ENCODE data around the gene RNF17. TPM values are rescaled to one million over a fixed set of nuclear protein-coding genes. Genes with fewer than 3 reads are reported as not detected.

The RNF17 gene
- total RNA-seq, 2 experiments from 2014 or later = 0.25 to 0.28 TPM

GRCh38 chr13:24921003-24921402 is 157.0 kb downstream of the RNF17 start:
- Histone ChIP-seq H3K36me3 (ENCODE audit: insufficient read depth, low read length) (no peaks in the 10 kb centered on the region), H3K4me3 (ENCODE audit: low read length) (no peak overlapping the region), H3K9me3 (ENCODE audit: control insufficient read depth in 1 of 2, insufficient read depth in 1 of 2, low read length in 2 of 2) (no peaks in the 10 kb centered on the region), H3K4me1 (ENCODE audit: insufficient read depth, low read length) (peaks cover 5% of the 10 kb centered on the region), H3K27ac (ENCODE audit: low read depth in 1 of 2, low read length in 2 of 2) (no peak overlapping the region), H3K27me3 (ENCODE audit: control insufficient read depth in 1 of 2, insufficient read depth in 2 of 2, low read length in 2 of 2) (no peaks in the 10 kb centered on the region)
- ATAC-seq (ENCODE audit: poor library complexity) = no peak
- ChIA-PET CTCF (no interaction called here), POLR2A (no interaction called here)
- H3K4me1 Mint-ChIP-seq (ENCODE audit: low read depth) = peaks cover 18% of the 10 kb centered on the region
- DNase-seq = no peak
- intact Hi-C loops (cut with DNase I, micrococcal nuclease) = loop anchor here (5.0 to 10.0 kb wide), 5 partner anchors 381 to 1546 kb away; partner anchors contain the start of genes CDK8 (in 1 of the 2) and NUP58 (in 1 of the 2)
- no peaks in the 10 kb centered on the region for H3K27me3 Mint-ChIP-seq
- H3K9me3 Mint-ChIP-seq = no peaks in the 10 kb centered on the region
- H3K4me3 Mint-ChIP-seq = peak overlapping the region; percentile 70
- H3K27ac Mint-ChIP-seq = no peak overlapping the region
- H3K36me3 Mint-ChIP-seq (ENCODE audit: low read depth) = peaks cover 14% of the 10 kb centered on the region
- TF ChIP-seq CTCF (IDR thresholded peaks at IDR 0.05) = no peak

- H3K4me1 Mint-ChIP-seq (ENCODE audit: low read depth) = peaks cover 18% of the 10 kb centered on the region
- POLR2A ChIA-PET = no interaction called here
Measured at GRCh38 chr13:24921881-24922280, 157.9 kb downstream of the RNF17 start.

DNA sequence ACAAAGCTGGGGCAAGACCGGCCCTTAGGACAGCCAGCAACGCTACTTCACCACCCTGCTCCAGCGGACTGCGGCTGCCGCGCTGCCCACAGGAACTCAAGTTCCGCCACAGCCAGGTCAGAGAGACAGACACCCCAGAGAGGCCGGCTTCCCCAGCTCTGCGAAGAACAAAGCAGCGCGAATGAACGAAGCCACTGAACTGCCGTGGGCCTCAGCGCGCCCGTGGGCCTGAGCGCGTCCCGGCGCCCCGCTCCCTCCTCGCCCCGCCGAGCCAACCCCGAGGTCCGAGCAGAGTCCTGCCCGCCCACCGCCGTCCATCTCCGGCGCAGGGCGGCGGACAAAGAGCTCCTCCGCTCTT is 158.4 kb downstream of the RNF17 start:
- peaks cover 5% of the 10 kb centered on the region for H3K4me1 ChIP-seq (ENCODE audit: insufficient read depth, low read length)
- H3K27me3 ChIP-seq (ENCODE audit: control insufficient read depth in 1 of 2, insufficient read depth in 2 of 2, low read length in 2 of 2) = no peaks in the 10 kb centered on the region
- DNase-seq (peak in 2 of 14 experiments; percentile 9 to 39), ATAC-seq (ENCODE audit: poor library complexity) (peak; percentile 9)
- peaks cover 18% of the 10 kb centered on the region for H3K4me1 Mint-ChIP-seq (ENCODE audit: low read depth)
- intact Hi-C loops (cut with DNase I, micrococcal nuclease) = loop anchor here (1.0 to 10.0 kb wide), 6 partner anchors 213 to 1548 kb away; partner anchors contain the start of genes CDK8 (in 1 of the 2) and NUP58 (in 1 of the 2)
- POLR2A ChIA-PET = interaction anchor here (0.7 kb wide), 1 partner anchor 175 kb away, joined by 3 read pairs; no protein-coding TSS in a partner anchor
- no peaks in the 10 kb centered on the region for H3K9me3 Mint-ChIP-seq
- H3K27ac ChIP-seq (ENCODE audit: low read depth in 1 of 2, low read length in 2 of 2) = peak overlapping the region in 1 of 2 donors; percentile 70
- H3K27me3 Mint-ChIP-seq = no peaks in the 10 kb centered on the region
- TF ChIP-seq CTCF (IDR thresholded peaks at IDR 0.05) = no peak
- no peaks in the 10 kb centered on the region for H3K36me3 ChIP-seq (ENCODE audit: insufficient read depth, low read length)
- peaks cover 14% of the 10 kb centered on the region for H3K36me3 Mint-ChIP-seq (ENCODE audit: low read depth)
- H3K9me3 ChIP-seq (ENCODE audit: control insufficient read depth in 1 of 2, insufficient read depth in 1 of 2, low read length in 2 of 2) = no peaks in the 10 kb centered on the region
- CTCF ChIA-PET = no interaction called here
- H3K27ac Mint-ChIP-seq = peak overlapping the region; percentile 90
- H3K4me3 ChIP-seq (ENCODE audit: low read length) = peak overlapping the region; percentile 91
- H3K4me3 Mint-ChIP-seq = peak overlapping the region; percentile 91

More at GRCh38 chr13:24921881-24922280, 157.9 kb downstream of the RNF17 start:
- H3K27ac Mint-ChIP-seq = peak overlapping the region; percentile 90
- no peak for TF ChIP-seq CTCF (IDR thresholded peaks at IDR 0.05)
- ATAC-seq (ENCODE audit: poor library complexity) (no peak), DNase-seq (no peak)
- no peaks in the 10 kb centered on the region for H3K9me3 Mint-ChIP-seq
- Histone ChIP-seq H3K4me1 (ENCODE audit: insufficient read depth, low read length) (peaks cover 5% of the 10 kb centered on the region), H3K27me3 (ENCODE audit: control insufficient read depth in 1 of 2, insufficient read depth in 2 of 2, low read length in 2 of 2) (no peaks in the 10 kb centered on the region), H3K27ac (ENCODE audit: low read depth in 1 of 2, low read length in 2 of 2) (no peak overlapping the region), H3K36me3 (ENCODE audit: insufficient read depth, low read length) (no peaks in the 10 kb centered on the region), H3K4me3 (ENCODE audit: low read length) (peak overlapping the region; percentile 91), H3K9me3 (ENCODE audit: control insufficient read depth in 1 of 2, insufficient read depth in 1 of 2, low read length in 2 of 2) (no peaks in the 10 kb centered on the region)
- H3K36me3 Mint-ChIP-seq (ENCODE audit: low read depth) = peaks cover 14% of the 10 kb centered on the region
- intact Hi-C loops (cut with DNase I, micrococcal nuclease) = loop anchor here (1.0 to 10.0 kb wide), 6 partner anchors 213 to 1547 kb away; partner anchors contain the start of genes CDK8 (in 1 of the 2) and NUP58 (in 1 of the 2)
- H3K27me3 Mint-ChIP-seq = no peaks in the 10 kb centered on the region
- H3K4me3 Mint-ChIP-seq = peak overlapping the region; percentile 91
- CTCF ChIA-PET = no interaction called here

Data from CD4-positive, alpha-beta T cell (primary cell).